NCI-H345 treated with DMSO at 0.1 percent for 48 hours (cell line): ENCODE results near the gene FCN1.

Experiments used
- DNase-seq: peaks from one replicate; lab custom pipeline; 2025; ENCODE audit not compliant: unreplicated experiment; lab: John Stamatoyannopoulos, UW

The FCN1 gene

GRCh38 chr9:134915046-134915985, 2.4 kb downstream of the FCN1 start:
- no peak for DNase-seq

DNA sequence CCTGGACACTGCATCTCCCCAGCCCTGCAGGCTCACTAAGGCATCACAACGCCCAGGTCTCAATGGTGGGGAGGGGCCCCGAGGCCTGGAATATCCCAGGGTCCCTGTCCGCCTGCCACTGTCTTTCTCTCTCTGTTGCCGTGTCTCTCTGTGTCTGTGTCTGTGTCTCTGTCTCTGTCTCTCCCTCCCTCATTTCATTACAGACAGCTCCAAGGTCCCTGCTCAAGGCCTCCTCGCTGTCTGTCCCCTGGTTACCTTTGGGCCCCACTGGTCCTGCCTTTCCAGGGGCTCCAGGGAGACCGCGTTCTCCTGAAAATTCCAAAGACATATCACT, 3.2 kb downstream of the FCN1 start:
- no peak for DNase-seq

- no peak for DNase-seq
These were observed 3.8 kb downstream of the FCN1 start for GRCh38 chr9:134913713-134914500.

GRCh38 chr9:134913041-134913712, 4.5 kb downstream of the FCN1 start:
- no peak for DNase-seq

- DNase-seq = no peak
These were observed 5.4 kb downstream of the FCN1 start for GRCh38 chr9:134912126-134912840.

DNA sequence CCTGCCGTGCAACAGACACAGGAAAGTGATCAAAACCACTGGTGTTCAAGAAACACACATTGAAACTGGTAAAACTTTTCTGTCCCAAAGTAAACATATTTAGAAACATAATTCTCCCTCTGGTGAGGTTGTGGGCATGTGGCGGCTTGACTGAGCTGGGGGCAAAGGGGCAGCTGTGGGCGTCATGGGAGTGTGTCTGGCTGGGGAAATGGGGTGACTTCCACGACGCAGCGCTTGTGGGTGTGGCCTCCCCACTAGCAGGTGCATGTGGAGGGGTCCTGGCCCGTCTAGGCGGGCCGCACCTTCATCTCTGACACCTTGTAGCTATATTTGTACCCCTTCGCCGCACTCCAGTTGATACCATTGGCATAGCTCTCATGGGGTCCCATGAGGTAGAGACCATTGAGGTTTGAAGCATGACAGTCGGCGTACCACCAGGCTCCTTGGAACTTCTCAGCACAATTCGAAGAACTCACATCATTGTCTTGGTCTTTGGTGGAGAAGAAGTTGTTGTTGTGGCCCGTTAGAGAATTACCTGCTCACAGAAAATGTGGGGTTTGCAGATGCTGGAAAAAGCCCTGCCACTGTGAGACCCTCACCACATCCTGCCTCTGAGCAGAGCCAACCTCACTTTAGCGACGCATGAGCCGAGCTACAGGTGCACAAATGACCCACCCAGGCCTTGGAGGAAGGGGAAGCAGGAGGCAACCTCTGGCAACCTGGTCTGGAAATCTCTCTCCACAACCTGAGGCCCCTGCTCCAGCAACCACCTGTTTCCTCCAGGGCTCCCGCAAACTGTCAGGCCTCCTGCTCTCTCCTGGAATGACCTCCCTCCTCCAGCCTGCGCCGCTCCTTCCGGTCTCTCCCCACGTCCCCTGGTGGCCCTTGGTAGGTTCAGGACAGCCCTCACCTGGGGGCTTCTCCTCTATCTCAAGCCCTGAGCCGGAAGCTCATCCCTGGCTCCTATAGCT, 7.9 kb downstream of the FCN1 start:
- no peak for DNase-seq

- DNase-seq = no peak
These were observed 9.0 kb downstream of the FCN1 start for GRCh38 chr9:134908524-134909309.

DNA sequence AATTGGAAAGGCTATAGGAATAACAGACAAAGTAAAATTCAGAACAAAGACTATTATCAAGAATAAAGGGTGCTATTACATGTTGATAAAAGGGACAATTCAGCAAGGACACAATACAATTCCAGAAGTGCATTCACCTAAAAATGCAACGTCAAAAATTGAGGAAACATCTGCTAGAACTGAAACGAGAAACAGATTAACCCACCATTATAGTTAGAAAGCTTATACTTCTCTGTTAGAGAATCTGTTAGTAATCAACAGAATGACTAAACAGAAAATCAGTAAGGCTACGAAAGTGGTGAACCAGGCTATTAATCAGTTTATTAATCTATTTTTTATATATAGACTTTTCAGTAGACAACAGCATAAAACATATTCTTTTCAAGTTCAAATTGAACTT, 14.8 kb downstream of the FCN1 start:
- DNase-seq = no peak

DNA sequence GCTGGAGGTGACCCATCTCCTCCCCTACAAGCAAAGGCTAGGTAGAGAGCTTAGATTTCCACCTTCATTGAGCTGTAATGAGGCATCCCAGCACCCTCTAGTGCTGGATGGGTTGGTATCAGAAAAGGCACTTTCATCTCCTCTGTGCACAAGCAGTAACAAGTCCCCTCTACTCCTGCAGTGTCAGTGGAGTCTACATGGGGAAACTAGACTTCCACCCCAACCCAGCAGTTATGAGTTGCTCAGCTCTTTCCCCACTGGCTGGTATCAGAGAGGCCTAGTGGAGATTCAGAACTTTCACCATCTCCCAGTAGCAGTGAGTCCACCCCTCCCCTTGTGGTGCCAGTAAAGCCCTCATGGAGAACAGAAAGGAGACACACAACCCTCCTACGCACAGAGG, 17.9 kb downstream of the FCN1 start:
- no peak for DNase-seq

DNA sequence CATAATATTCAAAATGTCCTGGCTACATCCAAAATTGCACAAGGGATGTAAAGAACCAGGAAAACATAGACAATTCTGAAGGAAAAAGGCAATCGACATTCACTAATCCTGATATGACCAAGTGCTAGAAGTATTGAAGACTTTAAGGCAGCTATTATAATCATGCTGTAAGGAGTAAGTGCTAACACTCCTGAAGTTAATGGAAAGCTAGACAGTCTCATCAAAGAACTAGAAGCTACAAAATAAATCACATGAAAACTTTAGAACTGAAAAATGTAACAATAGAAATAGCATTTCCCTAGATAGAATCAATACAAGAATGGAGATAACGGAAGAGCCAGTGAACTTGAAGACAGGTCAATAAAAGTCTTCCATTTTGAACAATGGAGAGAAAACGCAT, 18.5 kb downstream of the FCN1 start:
- no peak for DNase-seq

- DNase-seq = no peak
These were observed 19.4 kb downstream of the FCN1 start for GRCh38 chr9:134898319-134898718.

GRCh38 chr9:134897584-134898170, 20.0 kb downstream of the FCN1 start:
- DNase-seq = no peak

DNA sequence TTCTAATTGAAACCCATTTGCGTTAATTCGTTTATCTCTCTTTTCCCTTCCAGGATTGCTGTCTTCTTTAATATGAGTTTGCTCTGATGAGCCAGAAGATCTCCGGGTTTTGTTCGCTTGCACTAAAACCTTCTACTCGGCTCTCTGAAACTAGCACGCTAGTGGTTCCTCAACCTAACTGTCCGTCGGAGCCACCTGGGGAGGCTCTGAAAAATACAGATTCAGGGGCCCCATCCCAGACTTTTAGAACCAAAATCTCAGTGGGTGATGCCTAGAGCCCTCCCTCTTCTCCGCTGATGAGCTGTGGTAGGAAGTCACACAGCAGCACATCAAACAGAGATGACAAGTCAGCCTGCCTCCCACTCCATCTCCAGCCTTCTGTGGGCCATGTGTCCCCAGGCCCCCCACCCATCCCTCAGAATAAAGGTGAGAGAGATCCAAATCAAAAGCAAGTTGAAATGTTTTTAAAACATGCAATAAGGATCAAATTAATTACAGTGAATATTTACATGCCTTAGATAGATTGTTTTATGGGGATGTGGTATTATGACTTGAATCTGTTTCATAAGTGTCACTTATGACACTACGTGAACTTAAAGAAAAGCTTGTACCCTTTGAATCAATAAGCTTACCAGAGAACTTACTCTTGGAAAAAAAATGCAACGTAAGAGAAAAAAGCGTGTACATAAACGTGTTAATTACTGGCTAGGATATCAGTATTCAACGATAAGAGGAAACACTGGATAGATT, 20.7 kb downstream of the FCN1 start:
- no peak for DNase-seq

- peak; percentile 16 for DNase-seq
These were observed 21.5 kb downstream of the FCN1 start for GRCh38 chr9:134895908-134896833.

DNA sequence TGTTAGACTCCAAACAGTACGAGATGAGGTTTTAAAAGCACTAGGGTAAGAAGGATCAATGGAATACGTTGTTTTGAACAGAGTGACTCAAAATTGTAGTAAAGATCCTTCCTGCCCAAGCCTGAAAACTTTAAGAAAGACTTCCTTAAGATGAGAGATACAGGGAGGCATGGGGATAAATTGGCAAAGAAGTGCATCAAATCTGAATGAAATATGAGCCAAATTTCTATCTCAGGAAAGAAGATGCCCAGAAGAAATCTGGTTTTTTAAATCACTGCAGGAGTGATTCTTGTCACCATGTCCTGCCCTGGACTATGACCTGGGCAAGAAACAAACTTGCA, 22.2 kb downstream of the FCN1 start:
- DNase-seq = no peak

DNA sequence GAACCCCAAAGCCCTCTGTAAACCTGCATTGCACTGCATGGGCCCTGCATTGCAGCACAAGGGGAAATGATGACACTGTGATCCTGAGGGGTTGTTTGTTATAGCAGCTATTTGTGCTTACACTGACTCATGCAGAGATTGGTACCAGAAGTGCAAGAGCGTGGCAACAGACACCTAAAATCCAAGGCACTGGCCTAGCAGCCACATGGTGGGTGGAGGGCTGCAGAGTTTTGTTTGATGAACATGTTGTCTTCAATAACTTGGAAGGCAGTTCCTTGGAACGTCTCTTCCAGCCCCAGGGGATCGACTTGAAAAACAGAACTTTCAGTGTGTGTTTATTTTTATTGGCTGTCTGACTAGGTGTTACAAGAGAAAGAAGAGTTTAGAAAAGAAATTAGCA, 22.6 kb downstream of the FCN1 start:
- no peak for DNase-seq
